Measurements from ENCODE around the gene RIMBP2.

RIMBP2 gene

GRCh38 chr12:130468186-130468585 lies 247.9 kb downstream of the RIMBP2 start:
- no peak for TF ChIP-seq CTCF (IDR thresholded peaks at IDR 0.05; ENCODE audit: low read length)
- no peak for TF ChIP-seq EZH2 (IDR thresholded peaks at IDR 0.05; ENCODE audit: borderline replicate concordance, low read length)
- Histone ChIP-seq H3K4me2 (ENCODE audit: low read length) (no peak overlapping the region), H3K36me3 (ENCODE audit: insufficient read depth, low read length) (no peaks in the 10 kb centered on the region), H3K9ac (ENCODE audit: low read length) (no peak overlapping the region), H2AFZ (ENCODE audit: low read length) (no peak overlapping the region), H3K4me3 (ENCODE audit: low read depth, low read length, poor library complexity, severe bottlenecking) (no peak overlapping the region), H4K20me1 (ENCODE audit: insufficient read depth, low read length) (no peaks in the 10 kb centered on the region), H3K79me2 (ENCODE audit: insufficient read depth, low read length) (no peaks in the 10 kb centered on the region), H3K9me3 (ENCODE audit: low read length) (no peaks in the 10 kb centered on the region), H3F3A (ENCODE audit: insufficient read depth, low read length) (no peaks in the 10 kb centered on the region), H3K4me1 (ENCODE audit: insufficient read depth, low read length, severe bottlenecking) (no peaks in the 10 kb centered on the region), H3K9me2 (ENCODE audit: low read depth, low read length) (no peaks in the 10 kb centered on the region), H3K27me3 (ENCODE audit: insufficient read depth, low read length) (no peaks in the 10 kb centered on the region), H3K27ac (ENCODE audit: low read depth, low read length, poor library complexity, severe bottlenecking) (no peak overlapping the region)

- Histone ChIP-seq H3K9me3 (ENCODE audit: low read length) (no peaks in the 10 kb centered on the region), H3K79me2 (ENCODE audit: insufficient read depth, low read length) (no peaks in the 10 kb centered on the region)
- TF ChIP-seq EZH2 (IDR thresholded peaks at IDR 0.05; ENCODE audit: borderline replicate concordance, low read length) (no peak), CTCF (IDR thresholded peaks at IDR 0.05; ENCODE audit: low read length) (no peak)
Measured at GRCh38 chr12:130465626-130466025, 250.5 kb downstream of the RIMBP2 start.

GRCh38 chr12:130465046-130465445 lies 251.1 kb downstream of the RIMBP2 start:
- no peaks in the 10 kb centered on the region for H3K36me3 ChIP-seq (ENCODE audit: insufficient read depth, low read length)
- no peaks in the 10 kb centered on the region for H3K9me3 ChIP-seq (ENCODE audit: low read length)

More at GRCh38 chr12:130465626-130466025, 250.5 kb downstream of the RIMBP2 start:
- no peaks in the 10 kb centered on the region for H4K20me1 ChIP-seq (ENCODE audit: insufficient read depth, low read length)
- no peaks in the 10 kb centered on the region for H3K9me2 ChIP-seq (ENCODE audit: low read depth, low read length)
- no peaks in the 10 kb centered on the region for H3K36me3 ChIP-seq (ENCODE audit: insufficient read depth, low read length)
- H3K4me3 ChIP-seq (ENCODE audit: low read depth, low read length, poor library complexity, severe bottlenecking): no peak overlapping the region
- H3K27ac ChIP-seq (ENCODE audit: low read depth, low read length, poor library complexity, severe bottlenecking): no peak overlapping the region
- no peaks in the 10 kb centered on the region for H3F3A ChIP-seq (ENCODE audit: insufficient read depth, low read length)
- H2AFZ ChIP-seq (ENCODE audit: low read length): no peak overlapping the region
- H3K9ac ChIP-seq (ENCODE audit: low read length): no peak overlapping the region
- no peaks in the 10 kb centered on the region for H3K4me1 ChIP-seq (ENCODE audit: insufficient read depth, low read length, severe bottlenecking)
- H3K27me3 ChIP-seq (ENCODE audit: insufficient read depth, low read length): no peaks in the 10 kb centered on the region
- H3K4me2 ChIP-seq (ENCODE audit: low read length): no peak overlapping the region

More at GRCh38 chr12:130465046-130465445, 251.1 kb downstream of the RIMBP2 start:
- Histone ChIP-seq H3K9me2 (ENCODE audit: low read depth, low read length) (no peaks in the 10 kb centered on the region), H3K27ac (ENCODE audit: low read depth, low read length, poor library complexity, severe bottlenecking) (no peak overlapping the region), H3F3A (ENCODE audit: insufficient read depth, low read length) (no peaks in the 10 kb centered on the region), H3K4me3 (ENCODE audit: low read depth, low read length, poor library complexity, severe bottlenecking) (no peak overlapping the region), H4K20me1 (ENCODE audit: insufficient read depth, low read length) (no peaks in the 10 kb centered on the region), H3K79me2 (ENCODE audit: insufficient read depth, low read length) (no peaks in the 10 kb centered on the region), H2AFZ (ENCODE audit: low read length) (no peak overlapping the region), H3K4me2 (ENCODE audit: low read length) (no peak overlapping the region), H3K27me3 (ENCODE audit: insufficient read depth, low read length) (no peaks in the 10 kb centered on the region), H3K4me1 (ENCODE audit: insufficient read depth, low read length, severe bottlenecking) (no peaks in the 10 kb centered on the region), H3K9ac (ENCODE audit: low read length) (no peak overlapping the region)
- TF ChIP-seq CTCF (IDR thresholded peaks at IDR 0.05; ENCODE audit: low read length) (no peak), EZH2 (IDR thresholded peaks at IDR 0.05; ENCODE audit: borderline replicate concordance, low read length) (no peak)
